ENCODE results near the gene RBBP6. TPM values are rescaled to one million over a fixed set of nuclear protein-coding genes. Genes with fewer than 3 reads are reported as not detected.
"Not testable (repeated sequence)": the region's sequence is repeated elsewhere in the genome, so short reads cannot be mapped to it uniquely, and the experiment has no call there.

The RBBP6 gene
- polyA plus RNA-seq, 1 of the 3 experiments (the other 2 are of a cell fraction) = 15.1 TPM

DNA sequence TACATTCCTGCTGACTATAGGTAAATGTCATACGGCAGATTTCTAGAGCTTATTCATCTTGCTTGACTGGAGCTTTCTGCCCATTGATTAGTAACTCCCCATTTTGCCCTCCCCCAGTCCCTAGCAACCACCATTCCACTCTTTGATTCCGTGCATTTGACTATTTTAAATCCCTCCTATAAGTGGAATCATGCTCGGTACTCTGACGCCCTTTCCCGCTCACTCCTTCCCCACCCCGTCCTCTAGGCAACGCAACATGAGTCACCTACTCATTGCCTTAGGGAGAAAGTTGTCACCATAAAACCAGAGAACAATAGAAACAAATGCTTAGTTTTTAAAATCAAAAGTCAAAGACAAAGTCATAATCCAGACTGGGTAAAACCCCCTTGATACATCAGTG, 45.5 kb upstream of the RBBP6 start:
- WGBS (ENCODE audit: low lambda C conversion rate) = 39% methylated on average over 7 of the region's 7 CpGs
- H3K9me2 ChIP-seq = no peaks in the 10 kb centered on the region
- H3K4me1 ChIP-seq (ENCODE audit: control insufficient read depth in 1 of 2, insufficient read depth in 2 of 2, low read depth in 1 of 2, low read length in 1 of 2) = no peaks in the 10 kb centered on the region; a peak in 1 of 4 replicates
- no peak overlapping the region for H3K4me2 ChIP-seq
- H2AFZ ChIP-seq (ENCODE audit: low read depth) = no peak overlapping the region
- H3K27me3 ChIP-seq (ENCODE audit: insufficient read depth) = no peaks in the 10 kb centered on the region; the same call in 1 of the 2 replicates
- no peak overlapping the region for H3K4me3 ChIP-seq (ENCODE audit: low read depth in 2 of 2, low read length in 1 of 2)
- no peaks in the 10 kb centered on the region for H3K36me3 ChIP-seq (replicated peaks in 1 of 2; ENCODE audit: control insufficient read depth in 1 of 2, insufficient read depth in 2 of 2, low read length in 1 of 2)
- POLR2A ChIA-PET = no interaction called here
- no peaks in the 10 kb centered on the region for H3K79me2 ChIP-seq (ENCODE audit: insufficient read depth)
- no peak overlapping the region for H3K9ac ChIP-seq
- TF ChIP-seq TCF12 (IDR thresholded peaks at IDR 0.05) (no peak), YY1 (IDR thresholded peaks at IDR 0.05; ENCODE audit: low read depth) (no peak), RXRA (IDR thresholded peaks at IDR 0.05; ENCODE audit: borderline replicate concordance, low read depth) (no peak), RCOR1 (IDR thresholded peaks at IDR 0.05; ENCODE audit: low read length) (no peak), MEF2A (IDR thresholded peaks at IDR 0.05; ENCODE audit: borderline replicate concordance, low read depth) (no peak), FOXJ3 (CRISPR knock-in tag; IDR thresholded peaks at IDR 0.05) (no peak), POLR2AphosphoS5 (IDR thresholded peaks at IDR 0.05; ENCODE audit: low read depth, low read length) (no peak), SIN3A (IDR thresholded peaks at IDR 0.05; ENCODE audit: borderline replicate concordance, low read depth, low read length) (no peak), FOXM1 (IDR thresholded peaks at IDR 0.05; ENCODE audit: low read depth) (no peak)
- no peaks in the 10 kb centered on the region for H4K20me1 ChIP-seq (ENCODE audit: insufficient read depth)
- H3K27ac ChIP-seq (ENCODE audit: low read depth in 2 of 2, low read length in 1 of 2) = no peak overlapping the region
- H3F3A ChIP-seq (replicated peaks; ENCODE audit: insufficient read depth) = no peaks in the 10 kb centered on the region
- CTCF ChIA-PET = interaction anchor here (1.1 to 14.2 kb wide), 4 partner anchors 10 to 451 kb away, joined by 3 to 172 read pairs (median 12); no protein-coding TSS in a partner anchor
- DNase-seq = no peak
- H3K9me3 ChIP-seq = no peaks in the 10 kb centered on the region

DNA sequence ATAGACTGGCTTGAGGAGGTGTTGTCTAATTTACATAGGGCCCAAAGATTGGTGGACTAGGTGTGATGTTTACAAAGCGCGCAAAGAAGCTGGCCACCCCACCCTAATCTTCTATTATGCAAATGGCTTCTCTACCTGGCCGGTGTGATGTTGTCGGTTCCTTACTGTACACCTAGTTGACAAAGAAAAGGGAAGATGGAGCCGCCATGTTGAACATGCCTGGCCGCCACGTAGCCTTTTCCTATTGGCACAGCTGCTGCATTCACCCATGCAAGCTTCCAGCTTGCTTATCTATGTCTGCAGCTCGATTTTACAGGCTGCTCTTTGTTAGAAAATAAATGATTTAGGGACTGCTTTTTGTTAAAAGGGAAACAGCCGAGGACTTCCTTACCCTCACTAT, 44.2 kb upstream of the RBBP6 start:
- H3K9me2 ChIP-seq; H3K79me2 ChIP-seq (ENCODE audit: insufficient read depth); POLR2A ChIA-PET; DNase-seq; H3K27ac ChIP-seq (ENCODE audit: low read depth in 2 of 2, low read length in 1 of 2); H3K4me3 ChIP-seq (ENCODE audit: low read depth in 2 of 2, low read length in 1 of 2); H3K27me3 ChIP-seq (ENCODE audit: insufficient read depth); H3K4me2 ChIP-seq; H2AFZ ChIP-seq (ENCODE audit: low read depth); H3K36me3 ChIP-seq (replicated peaks in 1 of 2; ENCODE audit: control insufficient read depth in 1 of 2, insufficient read depth in 2 of 2, low read length in 1 of 2); H3F3A ChIP-seq (replicated peaks; ENCODE audit: insufficient read depth); H3K4me1 ChIP-seq (ENCODE audit: control insufficient read depth in 1 of 2, insufficient read depth in 2 of 2, low read depth in 1 of 2, low read length in 1 of 2); H3K9me3 ChIP-seq; H3K9ac ChIP-seq; H4K20me1 ChIP-seq (ENCODE audit: insufficient read depth): not testable (repeated sequence)
- WGBS (ENCODE audit: low lambda C conversion rate) = 62% methylated on average over 9 of the region's 9 CpGs
- CTCF ChIA-PET = interaction anchor here (0.6 to 14.2 kb wide), 6 partner anchors 9 to 596 kb away, joined by 3 to 172 read pairs (median 4); no protein-coding TSS in a partner anchor

DNA sequence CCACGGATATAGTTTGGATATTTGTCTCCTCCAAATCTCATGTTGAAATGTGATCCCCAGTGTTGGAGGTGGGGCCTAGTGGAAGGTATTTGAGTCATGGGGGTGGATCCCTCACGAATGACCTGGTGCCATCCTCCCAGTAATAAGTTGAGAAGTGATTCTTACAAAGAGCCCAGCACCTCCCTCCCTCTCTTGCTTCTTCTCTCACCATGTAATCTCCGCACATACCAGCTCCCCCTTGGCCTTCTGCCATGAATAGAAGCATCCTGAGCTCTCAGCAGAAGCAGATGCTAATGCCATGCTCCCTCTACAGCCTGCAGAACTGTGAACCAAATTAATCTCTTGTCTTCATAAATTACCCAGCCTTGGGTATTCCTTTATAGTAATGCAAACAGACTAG, 41.9 kb upstream of the RBBP6 start:
- Histone ChIP-seq H3K79me2 (ENCODE audit: insufficient read depth) (no peaks in the 10 kb centered on the region), H3K4me1 (ENCODE audit: control insufficient read depth in 1 of 2, insufficient read depth in 2 of 2, low read depth in 1 of 2, low read length in 1 of 2) (no peaks in the 10 kb centered on the region; a peak in 1 of 4 replicates), H4K20me1 (ENCODE audit: insufficient read depth) (no peaks in the 10 kb centered on the region), H3K27me3 (ENCODE audit: insufficient read depth) (no peaks in the 10 kb centered on the region), H3K9ac (no peak overlapping the region), H3K4me2 (no peak overlapping the region), H2AFZ (ENCODE audit: low read depth) (no peak overlapping the region), H3K36me3 (replicated peaks in 1 of 2; ENCODE audit: control insufficient read depth in 1 of 2, insufficient read depth in 2 of 2, low read length in 1 of 2) (no peaks in the 10 kb centered on the region), H3K4me3 (ENCODE audit: low read depth in 2 of 2, low read length in 1 of 2) (no peak overlapping the region), H3K9me3 (no peaks in the 10 kb centered on the region), H3F3A (replicated peaks; ENCODE audit: insufficient read depth) (no peaks in the 10 kb centered on the region), H3K9me2 (no peaks in the 10 kb centered on the region), H3K27ac (ENCODE audit: low read depth in 2 of 2, low read length in 1 of 2) (no peak overlapping the region)
- TF ChIP-seq CHD2 (IDR thresholded peaks at IDR 0.05; ENCODE audit: low read length, partially characterized antibody) = no peak
- no peak for TF ChIP-seq NRF1 (IDR thresholded peaks at IDR 0.05; ENCODE audit: low read depth, low read length)
- no peak for TF ChIP-seq SMC3 (IDR thresholded peaks at IDR 0.05; ENCODE audit: low read depth, low read length)
- TF ChIP-seq SIN3A (IDR thresholded peaks at IDR 0.05; ENCODE audit: borderline replicate concordance, low read depth, low read length) = no peak
- no peak for TF ChIP-seq RAD21 (IDR thresholded peaks at IDR 0.05; ENCODE audit: low read length)
- no peak for TF ChIP-seq JUND (IDR thresholded peaks at IDR 0.05)
- no peak for TF ChIP-seq TEAD4 (IDR thresholded peaks at IDR 0.05; ENCODE audit: borderline replicate concordance, insufficient read depth)
- TF ChIP-seq, protein P1, sequence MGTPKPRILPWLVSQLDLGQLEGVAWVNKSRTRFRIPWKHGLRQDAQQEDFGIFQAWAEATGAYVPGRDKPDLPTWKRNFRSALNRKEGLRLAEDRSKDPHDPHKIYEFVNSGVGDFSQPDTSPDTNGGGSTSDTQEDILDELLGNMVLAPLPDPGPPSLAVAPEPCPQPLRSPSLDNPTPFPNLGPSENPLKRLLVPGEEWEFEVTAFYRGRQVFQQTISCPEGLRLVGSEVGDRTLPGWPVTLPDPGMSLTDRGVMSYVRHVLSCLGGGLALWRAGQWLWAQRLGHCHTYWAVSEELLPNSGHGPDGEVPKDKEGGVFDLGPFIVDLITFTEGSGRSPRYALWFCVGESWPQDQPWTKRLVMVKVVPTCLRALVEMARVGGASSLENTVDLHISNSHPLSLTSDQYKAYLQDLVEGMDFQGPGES (IDR thresholded peaks at IDR 0.05; ENCODE audit: low read depth, low read length) = no peak
- TF ChIP-seq, protein P2, sequence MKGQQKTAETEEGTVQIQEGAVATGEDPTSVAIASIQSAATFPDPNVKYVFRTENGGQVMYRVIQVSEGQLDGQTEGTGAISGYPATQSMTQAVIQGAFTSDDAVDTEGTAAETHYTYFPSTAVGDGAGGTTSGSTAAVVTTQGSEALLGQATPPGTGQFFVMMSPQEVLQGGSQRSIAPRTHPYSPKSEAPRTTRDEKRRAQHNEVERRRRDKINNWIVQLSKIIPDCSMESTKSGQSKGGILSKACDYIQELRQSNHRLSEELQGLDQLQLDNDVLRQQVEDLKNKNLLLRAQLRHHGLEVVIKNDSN (IDR thresholded peaks at IDR 0.05; ENCODE audit: borderline replicate concordance, low read depth) = no peak
- no peak for TF ChIP-seq RXRA (IDR thresholded peaks at IDR 0.05; ENCODE audit: borderline replicate concordance, low read depth)
- TF ChIP-seq, protein P3, sequence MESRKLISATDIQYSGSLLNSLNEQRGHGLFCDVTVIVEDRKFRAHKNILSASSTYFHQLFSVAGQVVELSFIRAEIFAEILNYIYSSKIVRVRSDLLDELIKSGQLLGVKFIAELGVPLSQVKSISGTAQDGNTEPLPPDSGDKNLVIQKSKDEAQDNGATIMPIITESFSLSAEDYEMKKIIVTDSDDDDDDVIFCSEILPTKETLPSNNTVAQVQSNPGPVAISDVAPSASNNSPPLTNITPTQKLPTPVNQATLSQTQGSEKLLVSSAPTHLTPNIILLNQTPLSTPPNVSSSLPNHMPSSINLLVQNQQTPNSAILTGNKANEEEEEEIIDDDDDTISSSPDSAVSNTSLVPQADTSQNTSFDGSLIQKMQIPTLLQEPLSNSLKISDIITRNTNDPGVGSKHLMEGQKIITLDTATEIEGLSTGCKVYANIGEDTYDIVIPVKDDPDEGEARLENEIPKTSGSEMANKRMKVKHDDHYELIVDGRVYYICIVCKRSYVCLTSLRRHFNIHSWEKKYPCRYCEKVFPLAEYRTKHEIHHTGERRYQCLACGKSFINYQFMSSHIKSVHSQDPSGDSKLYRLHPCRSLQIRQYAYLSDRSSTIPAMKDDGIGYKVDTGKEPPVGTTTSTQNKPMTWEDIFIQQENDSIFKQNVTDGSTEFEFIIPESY (IDR thresholded peaks at IDR 0.05; ENCODE audit: borderline replicate concordance, low read depth) = no peak
- DNase-seq = no peak
- WGBS (ENCODE audit: low lambda C conversion rate) = 31% methylated on average over 3 of the region's 3 CpGs
- POLR2A ChIA-PET = no interaction called here
- CTCF ChIA-PET = interaction anchor here (1.0 to 14.2 kb wide), 3 partner anchors 240 to 455 kb away, joined by 3 to 172 read pairs (median 3); no protein-coding TSS in a partner anchor
